ENCODE measurements around the gene MMP1. TPM values are rescaled to one million over a fixed set of nuclear protein-coding genes. Genes with fewer than 3 reads are reported as not detected.
A peak's percentile ranks its signal among the peaks of the same experiment; 100 is the strongest.

Gene MMP1
- total RNA-seq, 1 donor from 2014 or later = 3.7 TPM

- Histone ChIP-seq H3K36me3 (ENCODE audit: control insufficient read depth, insufficient read depth, low read length) (no peaks in the 10 kb centered on the region), H3K27me3 (ENCODE audit: control insufficient read depth, insufficient read depth, low read length) (no peaks in the 10 kb centered on the region), H3K4me3 (ENCODE audit: low read depth, low read length) (no peak overlapping the region)
- no peak for TF ChIP-seq CTCF (IDR thresholded peaks at IDR 0.05; ENCODE audit: insufficient read depth, low read length, poor library complexity, severe bottlenecking)
- DNase-seq (ENCODE audit: low read depth) = no peak
Measured at GRCh38 chr11:102781676-102782075, 16.3 kb downstream of the MMP1 start.

GRCh38 chr11:102780491-102780918 lies 17.5 kb downstream of the MMP1 start, which contains the start of gene MMP10:
TSS of gene MMP10 (minus strand) at chr11:102780628. CDS start at chr11:102780591, 37 bp downstream.
- TF ChIP-seq CTCF (IDR thresholded peaks at IDR 0.05; ENCODE audit: insufficient read depth, low read length, poor library complexity, severe bottlenecking) = peak; percentile 58
- H3K36me3 ChIP-seq (ENCODE audit: control insufficient read depth, insufficient read depth, low read length) = no peaks in the 10 kb centered on the region
- H3K27me3 ChIP-seq (ENCODE audit: control insufficient read depth, insufficient read depth, low read length) = no peaks in the 10 kb centered on the region
- DNase-seq (ENCODE audit: low read depth) = peak; percentile 55
- H3K4me3 ChIP-seq (ENCODE audit: low read depth, low read length) = no peak within 1 kb of the TSS

GRCh38 chr11:102776454-102776853 lies 21.5 kb downstream of the MMP1 start:
- no peaks in the 10 kb centered on the region for H3K36me3 ChIP-seq (ENCODE audit: control insufficient read depth, insufficient read depth, low read length)
- TF ChIP-seq CTCF (IDR thresholded peaks at IDR 0.05; ENCODE audit: insufficient read depth, low read length, poor library complexity, severe bottlenecking) = no peak
- DNase-seq (ENCODE audit: low read depth) = no peak
- no peaks in the 10 kb centered on the region for H3K27me3 ChIP-seq (ENCODE audit: control insufficient read depth, insufficient read depth, low read length)
- no peak overlapping the region for H3K4me3 ChIP-seq (ENCODE audit: low read depth, low read length)

- H3K36me3 ChIP-seq (ENCODE audit: control insufficient read depth, insufficient read depth, low read length) = no peaks in the 10 kb centered on the region
- TF ChIP-seq CTCF (IDR thresholded peaks at IDR 0.05; ENCODE audit: insufficient read depth, low read length, poor library complexity, severe bottlenecking) = no peak
- H3K27me3 ChIP-seq (ENCODE audit: control insufficient read depth, insufficient read depth, low read length) = no peaks in the 10 kb centered on the region
- no peak overlapping the region for H3K4me3 ChIP-seq (ENCODE audit: low read depth, low read length)
- no peak for DNase-seq (ENCODE audit: low read depth)
Measured at GRCh38 chr11:102773386-102773785, 24.6 kb downstream of the MMP1 start.

GRCh38 chr11:102771351-102771750 lies 26.6 kb downstream of the MMP1 start:
- DNase-seq (ENCODE audit: low read depth) = no peak
- Histone ChIP-seq H3K36me3 (ENCODE audit: control insufficient read depth, insufficient read depth, low read length) (no peaks in the 10 kb centered on the region), H3K4me3 (ENCODE audit: low read depth, low read length) (no peak overlapping the region), H3K27me3 (ENCODE audit: control insufficient read depth, insufficient read depth, low read length) (no peaks in the 10 kb centered on the region)
- TF ChIP-seq CTCF (IDR thresholded peaks at IDR 0.05; ENCODE audit: insufficient read depth, low read length, poor library complexity, severe bottlenecking) = no peak

GRCh38 chr11:102770191-102770590 lies 27.8 kb downstream of the MMP1 start:
- Histone ChIP-seq H3K4me3 (ENCODE audit: low read depth, low read length) (no peak overlapping the region), H3K36me3 (ENCODE audit: control insufficient read depth, insufficient read depth, low read length) (no peaks in the 10 kb centered on the region), H3K27me3 (ENCODE audit: control insufficient read depth, insufficient read depth, low read length) (no peaks in the 10 kb centered on the region)
- no peak for TF ChIP-seq CTCF (IDR thresholded peaks at IDR 0.05; ENCODE audit: insufficient read depth, low read length, poor library complexity, severe bottlenecking)
- no peak for DNase-seq (ENCODE audit: low read depth)

Measured in kidney epithelial cell (primary cell).